Measurements from ENCODE around the gene STK17A.

- TF ChIP-seq CTCF (IDR thresholded peaks at IDR 0.05; ENCODE audit: borderline replicate concordance, extremely low read depth, low read length, poor library complexity, severe bottlenecking) (no peak), EZH2 (IDR thresholded peaks at IDR 0.05; ENCODE audit: borderline replicate concordance, low read depth, low read length, severe bottlenecking) (no peak)
Measured at GRCh38 chr7:43647673-43648472, 65.0 kb downstream of the STK17A start.
